Tibial nerve (tissue), 4 donors: Measurements from ENCODE around the gene STAT3. TPM values are rescaled to one million over a fixed set of nuclear protein-coding genes. Genes with fewer than 3 reads are reported as not detected.
A peak's percentile ranks its signal among the peaks of the same experiment; 100 is the strongest.

ENCODE experiments used
- DNase-seq, 2 donors: peaks; one replicate each; pipeline ENCODE4 v3.0.0-alpha.2; 2019; ENCODE audit warnings: low spot score in 2 of 2
- H3K27ac ChIP-seq, 4 donors: fragments of 200-600 bp; sonication (generic) in 3 of 4; one replicate each; pipeline ENCODE4 v1.5.1; 2017 to 2019; ENCODE audit warnings: mild to moderate bottlenecking in 1 of 4
- H3K27me3 ChIP-seq, 2 donors: fragments of 200-600 bp; sonication (generic) in 1 of 2; one replicate each; pipeline versions ENCODE4 v1.5.1 to v1.6.0; 2017 to 2019
- H3K36me3 ChIP-seq, 3 donors: fragments of 200-600 bp; sonication (generic); one replicate each; pipeline ENCODE4 v1.5.1; 2018 to 2019
- H3K4me1 ChIP-seq, 4 donors: fragments of 200-600 bp; sonication (generic) in 3 of 4; one replicate each; pipeline ENCODE4 v1.5.1; 2017 to 2019
- H3K4me3 ChIP-seq, 4 donors: fragments of 200-600 bp; sonication (generic) in 3 of 4; one replicate each; pipeline ENCODE4 v1.5.1; 2017 to 2019; ENCODE audit warnings: mild to moderate bottlenecking in 1 of 4, moderate library complexity in 1 of 4
- H3K9me3 ChIP-seq, 4 donors: fragments of 200-600 bp; sonication (generic) in 3 of 4; one replicate each; pipeline ENCODE4 v1.5.1; 2017 to 2019
- CTCF ChIP-seq, 5 experiments: fragments of 200-600 bp in 3 of 5; fragments of 450-650 bp in 2 of 5; sonication (generic) in 3 of 5; IDR thresholded peaks; one replicate each; pipeline ENCODE4 v1.5.1; 2016 to 2019; ENCODE audit warnings: antibody characterized with exemption in 5 of 5, mild to moderate bottlenecking in 3 of 5, moderate library complexity in 2 of 5
- EP300 ChIP-seq, 2 donors: sonication (generic); formaldehyde crosslinking; IDR thresholded peaks; one replicate each; pipeline ENCODE4 v1.6.1; 2017; ENCODE audit warnings: antibody characterized with exemption in 2 of 2, mild to moderate bottlenecking in 1 of 2
- POLR2A ChIP-seq, 2 donors: fragments of 450-650 bp; IDR thresholded peaks; one replicate each; pipeline ENCODE4 v1.6.1; 2017; ENCODE audit warnings: antibody characterized with exemption in 2 of 2, mild to moderate bottlenecking in 2 of 2, moderate library complexity in 2 of 2
- WGBS, 2 donors: methylation state at CpG; one replicate each; pipeline ENCODE4 v1.1.5; 2018; 5-methylcytosine and 5-hydroxymethylcytosine counted together
- total RNA-seq, 4 donors: library from RNA; depleted of rRNA; stranded (reverse); fragments of >200 nt; gene quantifications; one replicate each; pipeline ENCODE4 v1.1.0, GENCODE V29; 2016

The STAT3 gene
- total RNA-seq, 4 donors from 2014 or later = 133 to 322 (median 188) TPM

GRCh38 chr17:42341568-42341967, 46.7 kb downstream of the STAT3 start:
- Histone ChIP-seq H3K27me3 (no peaks in the 10 kb centered on the region), H3K4me3 (no peak overlapping the region), H3K36me3 (peaks cover 0 to 94% (median 5%) of the 10 kb centered on the region in 3 donors), H3K27ac (no peak overlapping the region), H3K4me1 (peaks cover 0 to 18% (median 2%) of the 10 kb centered on the region in 4 donors), H3K9me3 (no peaks in the 10 kb centered on the region)
- no peak for TF ChIP-seq EP300 (IDR thresholded peaks at IDR 0.05)
- no peak for TF ChIP-seq POLR2A (IDR thresholded peaks at IDR 0.05)
- WGBS, 2 donors = 73 to 83% methylated on average over 4 of the region's 4 CpGs
- no peak for DNase-seq

GRCh38 chr17:42340691-42341127, 47.5 kb downstream of the STAT3 start:
- TF ChIP-seq POLR2A (IDR thresholded peaks at IDR 0.05) (no peak), EP300 (IDR thresholded peaks at IDR 0.05) (no peak), CTCF (IDR thresholded peaks at IDR 0.05) (no peak)
- no peak for DNase-seq
- no peak overlapping the region for H3K4me3 ChIP-seq
- H3K27ac ChIP-seq = peak overlapping the region in 2 of 4 donors; percentile 0 to 1
- H3K4me1 ChIP-seq = peaks cover 0 to 10% (median 0%) of the 10 kb centered on the region in 4 donors
- peaks cover 2 to 94% (median 5%) of the 10 kb centered on the region in 3 donors for H3K36me3 ChIP-seq
- H3K9me3 ChIP-seq = no peaks in the 10 kb centered on the region
- H3K27me3 ChIP-seq = no peaks in the 10 kb centered on the region

GRCh38 chr17:42339221-42339620, 49.0 kb downstream of the STAT3 start:
- TF ChIP-seq CTCF (IDR thresholded peaks at IDR 0.05) (no peak), EP300 (IDR thresholded peaks at IDR 0.05) (no peak), POLR2A (IDR thresholded peaks at IDR 0.05) (no peak)
- H3K9me3 ChIP-seq = no peaks in the 10 kb centered on the region
- no peak for DNase-seq
- H3K27me3 ChIP-seq = no peaks in the 10 kb centered on the region
- no peak overlapping the region for H3K4me3 ChIP-seq
- peaks cover 0 to 10% (median 0%) of the 10 kb centered on the region in 4 donors for H3K4me1 ChIP-seq
- H3K36me3 ChIP-seq = peaks cover 5 to 94% (median 17%) of the 10 kb centered on the region in 3 donors
- H3K27ac ChIP-seq = no peak overlapping the region
- 87 to 89% methylated on average over 5 of the region's 5 CpGs for WGBS, 2 donors

- H3K4me3 ChIP-seq = no peak overlapping the region
- H3K36me3 ChIP-seq = peaks cover 5 to 94% (median 22%) of the 10 kb centered on the region in 3 donors
- peaks cover 0 to 10% (median 0%) of the 10 kb centered on the region in 4 donors for H3K4me1 ChIP-seq
- TF ChIP-seq POLR2A (IDR thresholded peaks at IDR 0.05) (no peak), EP300 (IDR thresholded peaks at IDR 0.05) (no peak), CTCF (IDR thresholded peaks at IDR 0.05) (no peak)
- no peaks in the 10 kb centered on the region for H3K27me3 ChIP-seq
- DNase-seq = no peak
- H3K27ac ChIP-seq = peak overlapping the region in 1 of 4 donors; percentile 2
- H3K9me3 ChIP-seq = no peaks in the 10 kb centered on the region
- WGBS, 2 donors = 83 to 88% methylated on average over 4 of the region's 4 CpGs
Observed at GRCh38 chr17:42338427-42338985, 49.7 kb downstream of the STAT3 start.

GRCh38 chr17:42337442-42337841, 50.8 kb downstream of the STAT3 start:
- Histone ChIP-seq H3K9me3 (no peaks in the 10 kb centered on the region), H3K27ac (peak overlapping the region in 1 of 4 donors; percentile 0), H3K4me1 (peaks cover 0 to 10% (median 0%) of the 10 kb centered on the region in 4 donors), H3K36me3 (peaks cover 5 to 94% (median 27%) of the 10 kb centered on the region in 3 donors), H3K27me3 (no peaks in the 10 kb centered on the region), H3K4me3 (no peak overlapping the region)
- WGBS, 2 donors = 73 to 74% methylated on average over 15 of the region's 15 CpGs
- no peak for DNase-seq
- TF ChIP-seq POLR2A (IDR thresholded peaks at IDR 0.05) (no peak), EP300 (IDR thresholded peaks at IDR 0.05) (no peak), CTCF (IDR thresholded peaks at IDR 0.05) (no peak)
